Measurements from ENCODE around the gene SLC9A8.

Gene SLC9A8

GRCh38 chr20:49798718-49799117 is 13.9 kb upstream of the SLC9A8 start:
- TF ChIP-seq GATA2 (IDR thresholded peaks at IDR 0.05; ENCODE audit: low read depth, low read length) = no peak
- TF ChIP-seq GATA3 (IDR thresholded peaks at IDR 0.05; ENCODE audit: low read depth, low read length) = no peak

GRCh38 chr20:49799698-49800097 is 12.9 kb upstream of the SLC9A8 start:
- TF ChIP-seq GATA2 (IDR thresholded peaks at IDR 0.05; ENCODE audit: low read depth, low read length) (no peak), GATA3 (IDR thresholded peaks at IDR 0.05; ENCODE audit: low read depth, low read length) (no peak)

- TF ChIP-seq GATA3 (IDR thresholded peaks at IDR 0.05; ENCODE audit: low read depth, low read length) (no peak), GATA2 (IDR thresholded peaks at IDR 0.05; ENCODE audit: low read depth, low read length) (no peak)
These were observed 9.2 kb upstream of the SLC9A8 start for GRCh38 chr20:49803418-49803817.

- no peak for TF ChIP-seq GATA2 (IDR thresholded peaks at IDR 0.05; ENCODE audit: low read depth, low read length)
- no peak for TF ChIP-seq GATA3 (IDR thresholded peaks at IDR 0.05; ENCODE audit: low read depth, low read length)
These were observed 8.3 kb upstream of the SLC9A8 start for GRCh38 chr20:49804364-49804763.

- TF ChIP-seq GATA3 (IDR thresholded peaks at IDR 0.05; ENCODE audit: low read depth, low read length) (no peak), GATA2 (IDR thresholded peaks at IDR 0.05; ENCODE audit: low read depth, low read length) (no peak)
These were observed 3.9 kb upstream of the SLC9A8 start for GRCh38 chr20:49808753-49809152.

- no peak for TF ChIP-seq GATA2 (IDR thresholded peaks at IDR 0.05; ENCODE audit: low read depth, low read length)
- TF ChIP-seq GATA3 (IDR thresholded peaks at IDR 0.05; ENCODE audit: low read depth, low read length) = no peak
These were observed 2.7 kb upstream of the SLC9A8 start for GRCh38 chr20:49809803-49810359.

GRCh38 chr20:49810491-49811190 is 2.0 kb upstream of the SLC9A8 start:
- TF ChIP-seq GATA2 (IDR thresholded peaks at IDR 0.05; ENCODE audit: low read depth, low read length) (no peak), GATA3 (IDR thresholded peaks at IDR 0.05; ENCODE audit: low read depth, low read length) (no peak)

- no peak for TF ChIP-seq GATA2 (IDR thresholded peaks at IDR 0.05; ENCODE audit: low read depth, low read length)
- no peak for TF ChIP-seq GATA3 (IDR thresholded peaks at IDR 0.05; ENCODE audit: low read depth, low read length)
These were observed 662 bp upstream of the SLC9A8 start for GRCh38 chr20:49811825-49812506.

GRCh38 chr20:49813305-49813974 is 812 bp downstream of the SLC9A8 start:
- TF ChIP-seq GATA2 (IDR thresholded peaks at IDR 0.05; ENCODE audit: low read depth, low read length) = no peak
- TF ChIP-seq GATA3 (IDR thresholded peaks at IDR 0.05; ENCODE audit: low read depth, low read length) = no peak

GRCh38 chr20:49814057-49814694 is 1.5 kb downstream of the SLC9A8 start:
- TF ChIP-seq GATA2 (IDR thresholded peaks at IDR 0.05; ENCODE audit: low read depth, low read length) (no peak), GATA3 (IDR thresholded peaks at IDR 0.05; ENCODE audit: low read depth, low read length) (no peak)

GRCh38 chr20:49818816-49819215 is 6.2 kb downstream of the SLC9A8 start:
- TF ChIP-seq GATA3 (IDR thresholded peaks at IDR 0.05; ENCODE audit: low read depth, low read length) (no peak), GATA2 (IDR thresholded peaks at IDR 0.05; ENCODE audit: low read depth, low read length) (no peak)

- TF ChIP-seq GATA2 (IDR thresholded peaks at IDR 0.05; ENCODE audit: low read depth, low read length) (no peak), GATA3 (IDR thresholded peaks at IDR 0.05; ENCODE audit: low read depth, low read length) (no peak)
These were observed 7.1 kb downstream of the SLC9A8 start for GRCh38 chr20:49819702-49820101.

GRCh38 chr20:49821381-49821780 is 8.8 kb downstream of the SLC9A8 start:
- TF ChIP-seq GATA3 (IDR thresholded peaks at IDR 0.05; ENCODE audit: low read depth, low read length) (no peak), GATA2 (IDR thresholded peaks at IDR 0.05; ENCODE audit: low read depth, low read length) (no peak)

GRCh38 chr20:49821870-49822331 is 9.3 kb downstream of the SLC9A8 start:
- TF ChIP-seq GATA2 (IDR thresholded peaks at IDR 0.05; ENCODE audit: low read depth, low read length) (no peak), GATA3 (IDR thresholded peaks at IDR 0.05; ENCODE audit: low read depth, low read length) (no peak)

All from SH-SY5Y (cell line).